Ascending aorta (tissue), 2 donors: ENCODE measurements around the gene CDC26. TPM values are rescaled to one million over a fixed set of nuclear protein-coding genes. Genes with fewer than 3 reads are reported as not detected.

ENCODE experiments used
- DNase-seq, 2 donors: peaks; one replicate each; pipeline ENCODE4 v3.0.0-alpha.2; 2019; ENCODE audit warnings: low spot score in 2 of 2
- H3K27ac ChIP-seq, 2 donors: fragments of 200-600 bp; sonication (generic); one replicate each; pipeline ENCODE4 v1.5.1; 2016 to 2017; ENCODE audit warnings: mild to moderate bottlenecking in 1 of 2
- H3K27me3 ChIP-seq: fragments of 200-600 bp; sonication (generic); one replicate; pipeline ENCODE4 v1.5.1; 2017
- H3K36me3 ChIP-seq, 2 donors: fragments of 200-600 bp; sonication (generic); one replicate each; pipeline ENCODE4 v1.5.1; 2016
- H3K4me1 ChIP-seq, 2 donors: fragments of 200-600 bp; sonication (generic); one replicate each; pipeline ENCODE4 v1.5.1; 2016 to 2017; ENCODE audit warnings: mild to moderate bottlenecking in 1 of 2
- H3K4me3 ChIP-seq, 2 donors: fragments of 200-600 bp; sonication (generic); one replicate each; pipeline ENCODE4 v1.5.1; 2016 to 2017; ENCODE audit warnings: mild to moderate bottlenecking in 1 of 2
- H3K9me3 ChIP-seq, 2 donors: fragments of 200-600 bp; sonication (generic); one replicate each; pipeline ENCODE4 v1.5.1; 2016
- CTCF ChIP-seq, 3 experiments: fragments of 200-600 bp in 2 of 3; fragments of 450-650 bp in 1 of 3; sonication (generic) in 2 of 3; IDR thresholded peaks; one replicate each; pipeline ENCODE4 v1.5.1; 2016 to 2019; ENCODE audit warnings: antibody characterized with exemption in 3 of 3, mild to moderate bottlenecking in 1 of 3, moderate library complexity in 1 of 3
- intact Hi-C: fragments of 100-400 bp; cut with DNase I; formaldehyde crosslinking; loops from one replicate; pipeline ENCODE4 v1.15.1; 2023
- total RNA-seq: library from RNA; depleted of rRNA; stranded (reverse); fragments of >200 nt; gene quantifications from one replicate; pipeline ENCODE4 v1.1.0, GENCODE V29; 2016

The CDC26 gene
- total RNA-seq, 1 donor from 2014 or later = 1.2 TPM

- H3K27ac ChIP-seq = no peak overlapping the region
- H3K4me1 ChIP-seq = no peaks in the 10 kb centered on the region
- H3K27me3 ChIP-seq = no peaks in the 10 kb centered on the region
- no peaks in the 10 kb centered on the region for H3K9me3 ChIP-seq
- no peak for TF ChIP-seq CTCF (IDR thresholded peaks at IDR 0.05)
- peaks cover 69 to 82% of the 10 kb centered on the region in 2 donors for H3K36me3 ChIP-seq
- DNase-seq = no peak
- no peak overlapping the region for H3K4me3 ChIP-seq
- intact Hi-C loops = no loop called here
These were observed 14.8 kb upstream of the CDC26 start for GRCh38 chr9:113290052-113290607.

DNA sequence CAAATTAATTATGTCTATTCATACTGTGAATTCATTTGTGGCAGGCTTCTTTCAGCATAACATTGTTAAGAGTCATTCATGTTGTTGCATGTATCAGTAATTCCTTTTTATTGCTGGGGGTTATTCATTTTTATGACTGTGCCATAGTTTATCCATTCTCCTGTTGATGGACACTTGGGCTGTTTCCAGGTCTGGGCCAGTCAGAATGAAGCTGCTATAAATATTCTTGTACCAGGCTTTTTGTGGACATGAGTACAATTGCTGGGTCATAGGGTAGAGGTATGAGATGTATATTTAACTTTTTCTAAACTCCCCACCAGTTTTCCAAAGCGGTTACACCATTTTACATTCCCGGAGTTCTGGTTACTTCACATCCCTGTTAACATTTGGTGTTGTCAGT lies 13.7 kb upstream of the CDC26 start:
- Histone ChIP-seq H3K36me3 (peaks cover 79 to 91% of the 10 kb centered on the region in 2 donors), H3K4me1 (no peaks in the 10 kb centered on the region), H3K27me3 (no peaks in the 10 kb centered on the region), H3K27ac (no peak overlapping the region), H3K4me3 (no peak overlapping the region), H3K9me3 (no peaks in the 10 kb centered on the region)
- no peak for TF ChIP-seq CTCF (IDR thresholded peaks at IDR 0.05)
- DNase-seq = no peak
- intact Hi-C loops = no loop called here

DNA sequence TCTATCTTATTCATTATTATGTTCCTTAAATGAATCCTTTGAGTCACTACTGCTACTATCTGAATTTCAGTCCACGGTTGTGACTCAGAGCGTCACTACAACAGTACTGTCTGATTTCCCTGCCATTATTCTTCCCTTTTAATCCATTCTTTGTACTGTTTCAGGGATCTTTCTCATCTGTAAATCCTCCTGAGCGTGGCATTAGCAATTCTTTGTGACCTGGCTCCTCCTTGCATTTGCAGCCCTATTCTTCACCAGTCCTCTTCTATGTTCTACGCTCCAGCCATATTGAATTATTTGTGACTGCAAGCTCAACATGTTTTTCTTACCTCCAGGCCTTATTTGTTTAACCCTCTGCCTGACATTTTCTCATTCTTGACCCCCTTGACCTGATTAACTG lies 6.0 kb upstream of the CDC26 start:
- Histone ChIP-seq H3K4me3 (no peak overlapping the region), H3K27ac (no peak overlapping the region), H3K9me3 (no peaks in the 10 kb centered on the region), H3K36me3 (peaks cover 77 to 87% of the 10 kb centered on the region in 2 donors), H3K4me1 (peaks cover under 1 to 11% of the 10 kb centered on the region in 2 donors), H3K27me3 (no peaks in the 10 kb centered on the region)
- intact Hi-C loops = no loop called here
- TF ChIP-seq CTCF (IDR thresholded peaks at IDR 0.05) = no peak
- DNase-seq = no peak

DNA sequence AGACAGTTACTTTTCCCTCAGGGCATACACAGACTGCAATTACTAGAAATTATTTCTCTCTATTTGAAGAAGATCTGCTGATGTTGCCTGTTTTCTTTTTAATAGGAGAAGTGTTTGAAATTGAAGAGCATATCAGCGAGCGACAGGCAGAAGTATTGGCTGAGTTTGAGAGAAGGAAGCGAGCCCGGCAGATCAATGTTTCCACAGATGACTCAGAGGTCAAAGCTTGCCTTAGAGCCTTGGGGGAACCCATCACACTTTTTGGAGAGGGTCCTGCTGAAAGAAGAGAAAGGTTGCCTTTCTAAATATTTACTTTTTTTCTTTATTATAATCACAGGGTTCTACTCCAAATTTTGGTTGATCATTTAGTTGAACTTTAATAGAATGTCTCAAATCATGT lies 3.5 kb upstream of the CDC26 start:
- intact Hi-C loops = loop anchor here (5.0 kb wide), 1 partner anchor 308 kb away; no protein-coding TSS in a partner anchor
- H3K27me3 ChIP-seq = no peaks in the 10 kb centered on the region
- DNase-seq = no peak
- H3K4me3 ChIP-seq = no peak overlapping the region
- peaks cover 3 to 15% of the 10 kb centered on the region in 2 donors for H3K4me1 ChIP-seq
- H3K27ac ChIP-seq = no peak overlapping the region
- peaks cover 54 to 66% of the 10 kb centered on the region in 2 donors for H3K36me3 ChIP-seq
- no peaks in the 10 kb centered on the region for H3K9me3 ChIP-seq
- no peak for TF ChIP-seq CTCF (IDR thresholded peaks at IDR 0.05)

DNA sequence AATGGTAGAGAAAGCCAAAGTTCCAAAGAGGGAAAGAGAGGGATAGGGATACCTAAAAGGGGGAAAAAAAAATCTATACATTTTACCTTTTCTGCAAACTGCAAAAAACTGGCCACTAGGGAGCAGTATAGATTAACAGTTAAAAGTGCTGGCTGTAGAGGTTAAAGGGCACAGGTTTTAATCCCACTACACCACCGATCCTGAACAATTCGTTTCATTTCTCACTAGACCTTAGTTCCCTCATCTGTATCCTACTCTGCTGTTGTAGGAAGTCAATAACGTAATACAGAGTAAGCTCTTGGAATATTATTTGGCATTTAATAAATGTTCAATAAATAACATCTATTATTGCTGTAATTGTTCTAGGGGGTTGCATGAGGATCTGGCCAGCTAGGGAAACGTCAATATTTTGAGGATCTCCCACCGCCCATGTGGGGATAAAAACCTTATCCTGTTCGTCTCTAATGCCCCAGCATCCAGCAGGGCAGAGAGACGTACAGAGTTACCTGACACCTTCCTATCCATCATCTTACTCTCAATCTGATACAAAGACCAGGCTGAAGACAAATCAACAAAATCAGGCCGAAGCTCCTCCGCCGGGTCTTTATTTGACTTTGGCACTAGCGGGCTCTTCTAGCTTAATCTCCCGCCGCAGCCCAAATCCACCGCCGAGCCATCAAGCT lies 757 bp downstream of the CDC26 start:
- peak overlapping the region; percentile 91 to 93 for H3K27ac ChIP-seq
- TF ChIP-seq CTCF (IDR thresholded peaks at IDR 0.05) = peak; percentile 48 to 66 (median 62)
- DNase-seq = no peak
- intact Hi-C loops = loop anchor here (1.0 to 5.0 kb wide), 7 partner anchors 53 to 384 kb away; partner anchors contain the start of genes ALAD, C9orf43, FKBP15 and POLE3
- H3K4me3 ChIP-seq = peak overlapping the region; percentile 79 to 81
- no peaks in the 10 kb centered on the region for H3K9me3 ChIP-seq
- H3K27me3 ChIP-seq = no peaks in the 10 kb centered on the region
- peaks cover 43 to 61% of the 10 kb centered on the region in 2 donors for H3K36me3 ChIP-seq
- peaks cover 3 to 15% of the 10 kb centered on the region in 2 donors for H3K4me1 ChIP-seq
